ENCODE data around the gene MUL1.
"Not testable (repeated sequence)": the region's sequence is repeated elsewhere in the genome, so short reads cannot be mapped to it uniquely, and the experiment has no call there.

Gene MUL1

DNA sequence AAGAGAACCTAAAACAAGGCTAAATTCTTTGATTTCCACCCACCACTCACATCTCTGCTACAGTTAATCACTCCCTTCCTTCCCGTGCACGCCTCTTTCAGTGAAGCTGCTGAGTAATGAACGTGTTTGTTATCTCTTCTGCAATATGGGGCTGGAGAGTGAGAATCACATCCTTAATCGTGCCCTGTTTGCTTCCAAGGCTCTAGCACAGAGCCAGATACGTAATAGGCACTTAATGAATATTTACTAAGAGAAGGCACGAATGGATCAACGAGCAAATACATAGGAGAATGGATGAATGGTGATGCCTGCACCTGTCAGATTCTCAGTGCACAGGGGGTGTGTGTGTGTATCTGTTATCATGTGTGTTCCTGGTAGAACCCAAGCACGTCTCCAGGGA is 22.4 kb upstream of the MUL1 start:
- H3K4me3 ChIP-seq (ENCODE audit: low read depth, low read length), result no peak overlapping the region
- TF ChIP-seq CTCF (IDR thresholded peaks at IDR 0.05; ENCODE audit: low read depth, low read length), result no peak

- TF ChIP-seq CTCF (IDR thresholded peaks at IDR 0.05; ENCODE audit: low read depth, low read length), result no peak
- H3K4me3 ChIP-seq (ENCODE audit: low read depth, low read length), result no peak overlapping the region
Observed at GRCh38 chr1:20528221-20528620, 20.3 kb upstream of the MUL1 start.

DNA sequence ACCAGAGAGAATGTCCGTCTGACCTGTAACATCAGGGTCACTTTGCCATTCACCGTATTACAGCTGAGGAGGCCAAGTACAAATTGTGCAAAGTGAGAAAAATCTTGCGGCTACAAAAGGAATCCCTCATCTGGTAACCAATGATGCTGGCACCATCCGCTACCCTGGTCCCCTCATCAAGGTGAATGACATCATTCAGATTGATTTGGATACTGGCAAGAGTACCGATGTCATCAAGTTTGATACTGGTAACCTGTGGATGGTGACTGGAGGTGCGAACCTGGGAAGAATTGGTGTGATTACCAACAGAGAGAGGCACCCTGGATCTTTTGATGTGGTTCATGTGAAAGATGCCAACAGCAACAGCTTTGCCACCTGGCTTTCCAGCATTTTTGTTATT is 18.3 kb upstream of the MUL1 start:
- H3K4me3 ChIP-seq (ENCODE audit: low read depth, low read length), result no peak overlapping the region
- TF ChIP-seq CTCF (IDR thresholded peaks at IDR 0.05; ENCODE audit: low read depth, low read length), result no peak

- no peak overlapping the region for H3K4me3 ChIP-seq (ENCODE audit: low read depth, low read length)
- peak; percentile 92 for TF ChIP-seq CTCF (IDR thresholded peaks at IDR 0.05; ENCODE audit: low read depth, low read length)
Observed at GRCh38 chr1:20521960-20522861, 14.3 kb upstream of the MUL1 start.

DNA sequence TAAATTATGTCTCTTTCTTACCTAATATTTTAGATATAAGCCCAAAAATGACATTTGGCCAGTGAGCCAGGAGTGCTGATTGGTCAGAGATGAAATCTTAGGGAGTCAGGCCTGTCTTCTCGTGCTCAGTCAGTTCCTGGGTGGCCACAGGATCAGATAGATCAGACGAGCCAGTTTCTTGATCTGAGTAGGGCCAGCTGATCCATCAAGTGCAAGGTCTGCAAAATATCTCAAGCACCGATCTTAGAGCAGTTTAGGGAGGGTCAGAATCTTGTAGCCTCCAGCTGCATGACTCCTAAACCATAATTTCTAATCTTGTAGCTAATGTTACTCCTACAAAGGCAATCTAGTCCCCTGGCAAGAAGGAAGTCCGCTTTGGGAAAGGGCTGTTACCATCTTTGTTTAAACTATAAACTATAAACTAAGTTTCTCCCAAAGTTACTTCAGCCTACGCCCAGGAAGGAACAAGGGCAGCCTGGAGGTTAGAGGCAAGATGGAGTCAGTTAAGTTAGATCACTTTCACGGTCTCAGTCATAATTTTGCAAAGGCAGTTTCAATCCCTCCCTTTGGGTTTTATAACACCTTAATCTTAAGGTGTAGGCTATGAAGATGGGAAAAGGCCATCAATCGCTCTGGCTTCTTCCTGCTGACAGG is 11.8 kb upstream of the MUL1 start:
- H3K4me3 ChIP-seq (ENCODE audit: low read depth, low read length), result not testable (repeated sequence)

GRCh38 chr1:20511518-20512428 is 3.8 kb upstream of the MUL1 start:
- TF ChIP-seq CTCF (IDR thresholded peaks at IDR 0.05; ENCODE audit: low read depth, low read length), result no peak
- no peak overlapping the region for H3K4me3 ChIP-seq (ENCODE audit: low read depth, low read length)

- H3K4me3 ChIP-seq (ENCODE audit: low read depth, low read length), result peak overlapping the region; percentile 96
- no peak for TF ChIP-seq CTCF (IDR thresholded peaks at IDR 0.05; ENCODE audit: low read depth, low read length)
Observed at GRCh38 chr1:20508411-20508771, 440 bp upstream of the MUL1 start.
